Psoas muscle (tissue), 8 donors: ENCODE data around the gene DYNC1I2. TPM values are rescaled to one million over a fixed set of nuclear protein-coding genes. Genes with fewer than 3 reads are reported as not detected.

ENCODE experiments used
- ATAC-seq, 4 donors: fragments of 200-7000 bp; cut with Tn5 transposase; one replicate each; pipeline ENCODE4 v1.9.1; 2020; ENCODE audit warnings: moderate library complexity in 3 of 4, mild to moderate bottlenecking in 2 of 4
- DNase-seq, 2 donors: peaks; one replicate each; pipeline ENCODE4 v3.0.0-alpha.2; 2020
- H3K27ac ChIP-seq: fragments of 200-600 bp; one replicate; pipeline ENCODE4 v1.8.0; 2022
- H3K27me3 ChIP-seq, 3 donors: fragments of 200-600 bp in 1 of 3; one replicate each; pipeline versions ENCODE4 v1.6.1 to v1.8.0; 2013 to 2022; ENCODE audit warnings: low read length in 2 of 3, mild to moderate bottlenecking in 2 of 3, moderate library complexity in 1 of 3; ENCODE audit not compliant: insufficient read depth in 3 of 3
- H3K36me3 ChIP-seq, 2 donors: fragments of 200-600 bp in 1 of 2; one replicate each; pipeline versions ENCODE4 v1.6.1 to v1.8.0; 2013 to 2022; ENCODE audit warnings: low read depth in 1 of 2, mild to moderate bottlenecking in 1 of 2, moderate library complexity in 1 of 2; ENCODE audit not compliant: insufficient read depth in 1 of 2
- H3K4me1 ChIP-seq: fragments of 200-600 bp; one replicate; pipeline ENCODE4 v1.8.0; 2022
- H3K4me3 ChIP-seq: fragments of 200-600 bp; one replicate; pipeline ENCODE4 v1.8.0; 2022; ENCODE audit warnings: mild to moderate bottlenecking
- H3K9me3 ChIP-seq: fragments of 200-600 bp; one replicate; pipeline ENCODE4 v1.8.0; 2022
- WGBS, 3 donors: extraction: QIAGEN DNeasy Blood & Tissue Kit; methylation state at CpG; one replicate each; pipeline versions ENCODE4 v1.1.6 to v1.1.7; 2013; 5-methylcytosine and 5-hydroxymethylcytosine counted together
- intact Hi-C, 2 donors: fragments of 100-400 bp; cut with DNase I; formaldehyde crosslinking; loops; one replicate each; pipeline versions ENCODE4 v1.11.0 to v1.14.2; 2022
- polyA plus RNA-seq, 3 donors: library from polyadenylated mRNA; stranded (reverse); fragments of 200-250 nt; gene quantifications; one replicate each; pipeline ENCODE4 v1.2.3, GENCODE V29; 2013
- total RNA-seq, 4 donors: library from RNA; stranded (reverse); fragmentation: NEBNext Ultra II Directional in 2 of 4; extraction: Animal tissue kit (Norgen Biotek cat#: 25700) in 2 of 4; gene quantifications; one replicate each; pipeline versions ENCODE4 v1.2.1 to v1.2.4, GENCODE V29; 2021 to 2023
- TF ChIP-seq, protein P1 (sequence below): fragments of 200-600 bp; IDR thresholded peaks from one replicate; pipeline ENCODE4 v1.8.0; 2022; ENCODE audit warnings: antibody characterized with exemption
- donor health status: healthy with polysubstance abuse.
- donor health status: DM: no; HTN: no; CAD: no; lungs with moderate emphysema.
- donor health status: Bipolar disorder and iron deficiency.
- donor health status: healthy.
- donor health status: DM: yes; HTN: yes; CAD: no.
- donor health status: DM: no; HTN: no; CAD: no.
- donor health status: DM: no; HTN: no; CAD: no.
- donor health status: DM: yes; HTN: yes; CAD: no.

DYNC1I2 gene
- total and polyA plus RNA-seq, 7 donors = 43.5 to 72.9 (median 50.3) TPM

GRCh38 chr2:171707752-171708151, 20.5 kb downstream of the DYNC1I2 start:
- H3K27me3 ChIP-seq = no peaks in the 10 kb centered on the region
- intact Hi-C loops = loop anchor here in 1 of 2 donors (5.0 kb wide), 1 partner anchor 400 kb away; no protein-coding TSS in a partner anchor
- H3K36me3 ChIP-seq = peaks cover 0 to 29% of the 10 kb centered on the region in 2 donors
- no peaks in the 10 kb centered on the region for H3K9me3 ChIP-seq
- H3K4me1 ChIP-seq = peaks cover 19% of the 10 kb centered on the region
- TF ChIP-seq, protein P1, sequence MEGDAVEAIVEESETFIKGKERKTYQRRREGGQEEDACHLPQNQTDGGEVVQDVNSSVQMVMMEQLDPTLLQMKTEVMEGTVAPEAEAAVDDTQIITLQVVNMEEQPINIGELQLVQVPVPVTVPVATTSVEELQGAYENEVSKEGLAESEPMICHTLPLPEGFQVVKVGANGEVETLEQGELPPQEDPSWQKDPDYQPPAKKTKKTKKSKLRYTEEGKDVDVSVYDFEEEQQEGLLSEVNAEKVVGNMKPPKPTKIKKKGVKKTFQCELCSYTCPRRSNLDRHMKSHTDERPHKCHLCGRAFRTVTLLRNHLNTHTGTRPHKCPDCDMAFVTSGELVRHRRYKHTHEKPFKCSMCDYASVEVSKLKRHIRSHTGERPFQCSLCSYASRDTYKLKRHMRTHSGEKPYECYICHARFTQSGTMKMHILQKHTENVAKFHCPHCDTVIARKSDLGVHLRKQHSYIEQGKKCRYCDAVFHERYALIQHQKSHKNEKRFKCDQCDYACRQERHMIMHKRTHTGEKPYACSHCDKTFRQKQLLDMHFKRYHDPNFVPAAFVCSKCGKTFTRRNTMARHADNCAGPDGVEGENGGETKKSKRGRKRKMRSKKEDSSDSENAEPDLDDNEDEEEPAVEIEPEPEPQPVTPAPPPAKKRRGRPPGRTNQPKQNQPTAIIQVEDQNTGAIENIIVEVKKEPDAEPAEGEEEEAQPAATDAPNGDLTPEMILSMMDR = no peak
- no peak overlapping the region for H3K4me3 ChIP-seq
- no peak overlapping the region for H3K27ac ChIP-seq
- WGBS, 3 donors = 78 to 87% (median 86%) methylated on average over 1 of the region's 1 CpG
- ATAC-seq (no peak), DNase-seq (no peak)

- no peak overlapping the region for H3K4me3 ChIP-seq
- TF ChIP-seq, protein P1 = no peak
- no peaks in the 10 kb centered on the region for H3K27me3 ChIP-seq
- peaks cover 0 to 26% of the 10 kb centered on the region in 2 donors for H3K36me3 ChIP-seq
- DNase-seq = no peak
- WGBS, 3 donors = 89 to 97% (median 90%) methylated on average over 3 of the region's 3 CpGs
- no peaks in the 10 kb centered on the region for H3K9me3 ChIP-seq
- no peak overlapping the region for H3K27ac ChIP-seq
- ATAC-seq = no peak
- peaks cover 13% of the 10 kb centered on the region for H3K4me1 ChIP-seq
- intact Hi-C loops = loop anchor here in 1 of 2 donors (5.0 kb wide), 1 partner anchor 398 kb away; no protein-coding TSS in a partner anchor
Observed at GRCh38 chr2:171709011-171709685, 21.9 kb downstream of the DYNC1I2 start.

GRCh38 chr2:171711351-171711750, 24.1 kb downstream of the DYNC1I2 start:
- TF ChIP-seq, protein P1 = no peak
- DNase-seq (no peak), ATAC-seq (no peak)
- Histone ChIP-seq H3K4me1 (no peaks in the 10 kb centered on the region), H3K4me3 (no peak overlapping the region), H3K27me3 (no peaks in the 10 kb centered on the region), H3K27ac (no peak overlapping the region), H3K36me3 (peaks cover 0 to 37% of the 10 kb centered on the region in 2 donors), H3K9me3 (no peaks in the 10 kb centered on the region)
- intact Hi-C loops = no loop called here

- Histone ChIP-seq H3K27me3 (no peaks in the 10 kb centered on the region), H3K36me3 (peaks cover 0 to 44% of the 10 kb centered on the region in 2 donors), H3K27ac (no peak overlapping the region), H3K9me3 (no peaks in the 10 kb centered on the region), H3K4me3 (no peak overlapping the region), H3K4me1 (no peaks in the 10 kb centered on the region)
- intact Hi-C loops = no loop called here
- ATAC-seq (no peak), DNase-seq (no peak)
- WGBS, 3 donors = 72 to 79% (median 76%) methylated on average over 2 of the region's 2 CpGs
- TF ChIP-seq, protein P1 = no peak
Observed at GRCh38 chr2:171712051-171712450, 24.8 kb downstream of the DYNC1I2 start.

DNA sequence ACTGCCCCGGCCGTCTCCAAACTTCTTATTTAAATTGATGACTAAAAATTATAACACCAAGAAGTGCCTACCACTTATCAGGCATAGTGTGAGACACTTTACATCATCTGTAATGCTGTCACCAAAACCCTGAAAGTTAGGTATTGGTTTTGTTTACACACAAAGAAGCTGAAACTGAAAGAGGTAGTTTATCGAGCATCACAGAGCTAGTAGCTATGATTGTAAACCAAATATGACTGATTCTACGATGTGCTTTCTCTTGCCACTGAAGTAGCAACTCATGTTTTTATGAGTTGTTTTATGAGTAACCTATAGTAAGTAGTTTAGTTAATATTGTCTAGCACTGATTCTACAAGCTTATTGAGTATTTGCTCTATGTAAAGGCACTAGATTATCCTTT, 31.5 kb downstream of the DYNC1I2 start:
- H3K4me3 ChIP-seq = no peak overlapping the region
- 95 to 98% (median 95%) methylated on average over 4 of the region's 4 CpGs for WGBS, 3 donors
- intact Hi-C loops = no loop called here
- H3K27ac ChIP-seq = no peak overlapping the region
- peaks cover 0 to 54% of the 10 kb centered on the region in 2 donors for H3K36me3 ChIP-seq
- DNase-seq (no peak), ATAC-seq (no peak)
- no peaks in the 10 kb centered on the region for H3K9me3 ChIP-seq
- H3K27me3 ChIP-seq = no peaks in the 10 kb centered on the region
- TF ChIP-seq, protein P1 = no peak
- no peaks in the 10 kb centered on the region for H3K4me1 ChIP-seq
